GM19238 (cell line): ENCODE measurements around the gene CD79A.

Experiments used
- DNase-seq: peaks from one replicate; pipeline ENCODE4 v3.0.0; 2011; ENCODE audit warnings: low spot score; ENCODE audit not compliant: insufficient read length

Gene CD79A

DNA sequence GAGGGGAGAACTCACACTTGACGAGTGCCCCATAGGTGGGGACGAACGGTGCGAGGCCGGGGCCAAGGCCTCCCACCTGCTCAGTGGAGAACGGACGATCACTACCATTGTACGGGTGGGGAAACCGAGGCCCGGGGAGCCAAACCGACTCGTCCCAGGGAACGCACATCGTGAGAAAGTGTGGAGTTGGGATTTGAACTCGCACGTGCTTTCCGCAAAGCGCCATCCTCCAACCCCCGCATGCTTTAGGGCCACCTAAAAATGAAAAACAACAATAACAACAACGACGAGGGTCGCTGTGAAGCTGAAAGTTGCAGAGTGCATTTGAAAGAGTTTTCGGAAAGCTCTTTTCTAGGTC, 6.4 kb downstream of the CD79A start:
- no peak for DNase-seq

DNA sequence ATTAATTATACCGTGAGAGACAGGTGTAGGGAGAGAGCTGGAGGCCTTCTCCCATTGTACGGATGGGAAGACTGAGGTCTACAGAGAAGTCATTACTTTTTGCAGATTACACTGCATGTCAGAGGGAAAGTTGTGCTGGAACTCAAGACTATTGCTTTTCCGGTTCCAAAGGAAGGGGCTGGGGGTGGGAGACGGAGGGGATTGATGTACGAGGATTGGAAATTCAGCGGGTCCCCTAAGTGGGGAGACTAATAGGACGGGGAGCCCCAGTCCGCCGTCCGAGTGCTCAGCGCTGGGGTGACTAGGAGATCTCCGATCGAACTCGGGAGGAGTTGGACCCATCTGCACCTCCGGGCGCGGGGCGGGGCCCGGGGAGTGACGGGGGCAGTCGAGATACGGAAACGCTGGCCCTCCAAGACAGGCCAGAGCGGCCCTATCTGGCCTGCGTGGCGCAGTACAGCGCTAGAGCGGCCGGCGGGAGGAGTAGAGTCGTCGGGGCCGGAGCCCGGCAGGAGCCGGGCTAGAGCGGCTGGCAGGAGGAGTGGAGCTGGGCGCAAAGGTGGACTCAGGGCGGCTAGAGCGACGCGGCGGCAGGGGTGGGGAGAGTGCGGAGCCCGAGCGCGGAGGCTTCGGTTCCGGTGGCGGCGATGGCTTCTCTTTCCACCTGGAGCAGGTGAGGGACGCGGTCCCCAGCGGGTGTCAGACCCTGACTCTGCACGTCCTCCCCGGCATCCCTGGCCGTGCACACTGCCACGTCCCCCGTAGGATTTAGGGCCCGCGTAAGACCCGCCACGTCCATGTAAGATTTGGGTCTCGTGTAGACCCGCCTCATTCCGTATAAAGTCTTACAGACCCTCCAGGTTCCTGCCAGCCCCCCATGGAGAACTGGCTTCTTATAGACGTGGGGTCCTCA, 7.0 kb downstream of the CD79A start:
- peak; percentile 98 for DNase-seq

DNA sequence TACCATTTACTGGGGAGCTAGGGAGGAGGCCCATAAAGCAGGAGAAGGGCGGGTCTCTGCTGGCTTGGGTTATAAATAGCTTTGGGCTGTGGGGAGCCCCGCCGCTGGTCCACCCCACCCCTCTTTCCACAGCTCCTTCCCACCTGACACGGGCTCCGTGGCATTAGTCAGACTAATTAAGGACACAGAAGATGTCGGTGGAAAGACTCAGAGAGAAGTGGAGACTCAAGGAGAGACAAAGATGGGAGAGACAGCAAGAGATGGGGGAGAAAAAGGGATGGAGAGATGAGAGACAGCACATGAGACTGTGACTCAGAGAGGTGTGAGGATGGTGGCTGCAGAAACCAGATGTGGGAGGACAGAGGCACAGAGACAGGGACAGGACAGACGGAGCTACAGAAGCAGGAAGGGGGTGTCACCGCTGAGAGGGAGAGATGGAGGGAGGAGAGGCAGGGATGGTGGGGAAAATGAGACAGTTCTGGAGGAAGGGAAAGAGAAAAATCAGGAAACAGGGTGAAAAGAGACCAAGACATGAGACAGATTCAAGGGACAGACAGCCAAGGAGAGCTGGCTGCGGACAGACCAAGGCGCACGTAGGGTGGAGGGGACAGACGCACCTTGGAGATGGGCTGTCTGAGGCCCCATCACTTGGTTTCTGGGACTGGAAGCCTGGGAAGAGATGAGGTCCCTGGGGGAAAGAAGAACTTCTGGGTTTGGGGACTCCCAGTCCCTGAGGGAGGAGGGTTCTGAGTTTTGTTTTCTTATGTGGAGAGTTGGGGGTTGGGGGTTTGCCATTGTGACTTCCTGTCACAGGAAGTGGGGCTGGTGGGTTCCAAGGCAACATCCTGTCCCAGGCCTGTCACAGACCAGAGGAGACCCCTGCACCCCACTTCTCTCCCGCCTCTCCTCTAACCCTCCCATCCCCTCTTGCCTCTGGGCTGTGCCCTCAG, 10.0 kb downstream of the CD79A start:
- DNase-seq: peak; percentile 75

DNA sequence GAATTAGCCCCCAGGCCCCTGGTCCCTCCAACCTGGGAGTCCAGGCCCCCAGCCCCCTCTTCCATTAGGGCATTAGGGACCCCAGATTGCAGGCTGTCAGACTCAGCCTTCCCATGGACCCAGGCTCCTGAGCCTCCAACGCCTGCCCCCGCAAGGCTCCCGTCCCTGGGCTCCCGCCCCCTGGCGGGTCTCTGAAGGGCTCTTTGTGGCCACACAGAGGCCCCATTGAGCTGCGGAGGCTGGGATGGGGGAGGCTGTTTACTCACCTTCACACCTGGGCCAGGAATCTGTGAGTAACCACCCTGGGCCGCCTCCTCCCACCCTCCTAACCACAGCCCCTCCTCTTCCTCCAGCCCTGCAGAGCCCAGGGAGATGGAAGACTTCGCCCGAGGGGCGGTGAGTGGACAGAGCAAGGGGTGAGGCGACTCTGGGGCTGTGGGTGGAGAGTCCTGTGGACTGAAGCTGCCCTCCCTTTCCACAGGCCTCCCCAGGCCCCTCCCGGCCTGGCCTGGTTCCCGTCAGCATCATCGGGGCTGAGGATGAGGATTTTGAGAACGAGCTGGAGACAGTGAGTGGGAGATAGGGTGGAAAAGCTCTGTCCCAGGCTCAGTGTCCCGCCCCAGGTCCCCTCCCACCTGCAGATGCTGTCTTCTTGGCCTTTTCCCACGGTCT, 10.8 kb downstream of the CD79A start:
- no peak for DNase-seq

DNA sequence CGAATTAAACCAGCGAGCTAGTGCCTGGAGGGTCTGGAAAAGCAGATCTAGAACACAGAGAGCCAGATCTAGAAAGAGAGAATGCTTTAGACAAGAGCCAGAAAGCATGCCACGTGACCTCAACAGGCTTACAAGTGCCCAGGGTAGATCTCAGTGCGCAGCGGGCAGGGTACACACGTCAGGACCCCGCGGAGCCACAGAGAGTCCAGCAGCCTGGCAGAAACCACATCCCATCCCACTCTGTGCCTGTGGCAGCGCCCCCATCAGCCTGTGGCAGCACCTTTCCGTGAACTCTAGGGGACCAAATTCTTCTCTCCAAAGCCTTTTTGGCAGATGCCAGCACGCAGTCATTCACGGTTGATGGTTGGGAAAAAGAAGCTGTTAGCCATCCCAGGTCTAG, 11.8 kb downstream of the CD79A start:
- no peak for DNase-seq

DNA sequence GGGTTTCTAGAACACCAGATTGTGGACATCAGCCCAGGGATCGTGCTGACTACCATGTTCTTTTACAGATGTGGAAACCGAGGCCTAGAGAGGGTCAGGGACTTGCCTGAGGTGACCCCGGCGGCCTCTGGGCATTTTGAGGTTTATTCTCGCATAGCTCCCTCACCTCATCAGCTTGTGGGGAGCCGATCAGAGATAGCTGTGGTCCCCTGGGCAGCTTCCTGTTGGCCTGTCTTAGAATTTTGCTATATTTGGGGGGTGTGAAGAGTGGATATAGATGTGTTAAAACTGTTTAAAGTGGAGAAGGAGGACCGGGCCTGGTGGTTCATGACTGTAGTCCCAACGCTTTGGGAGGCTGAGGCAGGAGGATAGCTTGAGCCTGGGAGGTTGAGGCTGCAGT, 12.8 kb downstream of the CD79A start:
- no peak for DNase-seq

DNA sequence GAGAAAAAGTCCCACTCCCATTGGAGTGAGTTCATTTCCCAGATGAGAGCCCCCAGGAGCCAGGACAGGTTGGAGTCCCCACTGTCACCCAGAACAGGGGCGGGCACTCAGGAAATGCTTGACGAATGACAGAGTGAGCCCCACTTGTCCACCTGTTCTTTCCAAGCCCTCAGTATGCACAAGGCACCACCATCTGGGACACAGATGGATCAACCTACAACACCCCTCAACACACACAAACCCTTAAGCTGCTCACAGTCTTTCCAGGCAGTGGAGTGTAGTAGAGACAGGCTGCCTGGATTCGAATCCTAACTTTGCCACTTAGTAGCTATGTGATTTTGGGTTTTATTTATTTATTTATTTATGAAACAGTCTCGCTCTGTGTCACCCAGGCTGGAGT, 13.9 kb downstream of the CD79A start:
- DNase-seq: no peak

DNA sequence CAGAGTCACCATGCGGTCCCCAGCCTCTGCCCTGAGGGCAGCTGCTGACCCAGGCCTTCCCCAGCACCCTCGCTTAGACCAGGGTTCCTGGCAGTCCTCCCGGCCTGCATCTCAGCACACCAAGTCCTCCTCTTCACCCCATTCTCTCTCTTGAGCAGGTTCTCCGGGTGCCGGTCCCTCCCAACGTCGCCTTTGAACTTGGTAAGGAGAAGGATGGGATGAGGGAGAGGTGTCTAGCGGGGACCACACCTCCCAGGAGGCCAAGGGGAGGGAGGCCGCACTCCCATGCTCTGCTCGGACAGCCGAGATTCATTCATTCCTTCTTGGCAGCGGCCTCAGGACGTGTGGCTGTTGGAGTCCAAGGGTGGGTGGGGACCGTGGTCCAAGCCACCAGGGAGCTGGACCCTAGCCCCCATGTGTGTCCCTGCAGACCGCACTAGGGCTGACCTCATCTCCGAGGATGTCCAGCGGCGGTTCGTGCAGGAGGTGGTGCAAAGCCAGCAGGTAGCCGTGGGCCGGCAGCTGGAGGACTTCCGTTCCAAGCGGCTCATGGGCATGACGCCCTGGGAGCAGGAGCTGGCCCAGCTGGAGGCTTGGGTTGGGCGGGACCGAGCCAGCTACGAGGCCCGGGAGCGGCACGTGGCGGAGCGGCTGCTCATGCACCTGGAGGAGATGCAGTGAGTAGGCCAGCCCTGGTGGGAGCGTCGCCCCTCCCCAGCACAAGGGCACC, 15.3 kb downstream of the CD79A start:
- no peak for DNase-seq

DNA sequence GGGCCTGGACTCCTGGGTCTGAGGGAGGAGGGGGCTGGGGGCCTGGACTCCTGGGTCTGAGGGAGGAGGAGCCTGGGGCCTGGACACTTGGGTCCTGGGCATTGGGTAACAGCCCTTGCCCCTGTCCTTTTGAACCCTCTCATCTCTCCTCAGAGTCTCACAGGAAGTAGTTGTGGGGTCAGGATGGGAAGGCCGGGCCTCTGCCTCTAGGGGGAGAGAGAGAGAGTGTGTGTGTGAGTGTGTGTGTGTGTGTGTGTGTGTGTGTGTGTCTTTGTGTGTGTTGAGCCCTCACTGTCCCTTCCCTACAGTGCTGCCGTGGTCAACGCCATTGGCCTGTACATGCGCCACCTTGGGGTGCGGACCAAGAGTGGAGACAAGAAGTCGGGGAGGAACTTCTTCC, 16.8 kb downstream of the CD79A start:
- DNase-seq: no peak

DNA sequence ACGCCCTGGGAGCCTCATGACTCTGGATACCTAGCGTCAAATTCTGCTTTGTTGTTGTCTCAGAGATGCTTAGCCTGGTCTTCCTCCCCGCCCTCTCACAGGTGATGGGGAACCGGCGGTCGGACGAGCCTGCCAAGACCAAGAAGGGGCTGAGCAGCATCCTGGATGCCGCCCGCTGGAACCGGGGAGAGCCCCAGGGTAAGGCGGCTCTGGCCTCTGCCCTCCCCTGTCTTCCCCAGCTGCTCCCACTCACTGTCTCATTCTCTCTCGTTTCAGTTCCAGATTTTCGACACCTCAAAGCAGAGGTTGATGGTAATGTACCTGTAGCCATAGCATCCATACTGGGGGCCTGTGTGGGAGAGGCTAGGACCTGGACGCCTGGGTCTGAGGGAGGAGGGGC, 17.3 kb downstream of the CD79A start:
- no peak for DNase-seq

DNA sequence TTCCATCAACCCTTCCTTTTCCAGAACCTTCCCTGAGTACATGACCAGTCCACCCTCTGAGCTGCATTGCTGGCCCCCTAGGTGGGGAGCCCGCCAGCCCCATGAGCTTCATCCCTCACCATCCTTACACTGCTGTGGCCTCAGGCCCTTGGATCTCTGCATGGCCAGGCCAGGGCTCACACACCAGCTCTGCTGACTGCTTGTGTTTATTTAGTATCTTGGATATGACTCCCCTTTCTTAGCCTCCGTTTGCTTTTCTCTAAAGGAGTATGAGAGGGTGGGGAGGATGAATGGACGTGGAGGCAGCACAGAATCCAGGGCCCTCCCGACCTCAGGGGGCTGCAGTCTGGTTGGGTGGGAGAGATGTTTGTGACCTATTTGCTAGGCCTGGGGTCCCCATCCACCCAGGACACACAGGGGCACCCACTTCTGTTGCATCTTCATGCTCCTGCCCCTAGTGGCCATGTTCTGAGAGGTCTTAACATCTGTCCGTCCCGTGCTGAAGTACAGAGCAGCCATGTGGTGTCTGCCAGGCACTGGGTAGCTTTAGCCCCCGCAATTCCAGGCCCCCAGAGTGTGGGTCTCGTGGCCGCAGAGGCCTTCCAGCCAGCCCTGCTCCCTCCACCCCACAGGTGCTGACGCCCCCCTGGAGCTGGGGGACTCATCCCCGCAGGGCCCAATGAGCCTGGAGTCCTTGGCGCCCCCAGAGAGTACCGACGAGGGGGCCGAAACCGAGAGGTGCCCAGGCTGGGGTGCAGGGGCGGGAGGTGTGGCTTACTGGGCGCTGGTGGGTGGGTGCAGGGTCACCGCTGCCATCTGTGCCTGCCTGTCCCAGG, 18.9 kb downstream of the CD79A start:
- DNase-seq: no peak

DNA sequence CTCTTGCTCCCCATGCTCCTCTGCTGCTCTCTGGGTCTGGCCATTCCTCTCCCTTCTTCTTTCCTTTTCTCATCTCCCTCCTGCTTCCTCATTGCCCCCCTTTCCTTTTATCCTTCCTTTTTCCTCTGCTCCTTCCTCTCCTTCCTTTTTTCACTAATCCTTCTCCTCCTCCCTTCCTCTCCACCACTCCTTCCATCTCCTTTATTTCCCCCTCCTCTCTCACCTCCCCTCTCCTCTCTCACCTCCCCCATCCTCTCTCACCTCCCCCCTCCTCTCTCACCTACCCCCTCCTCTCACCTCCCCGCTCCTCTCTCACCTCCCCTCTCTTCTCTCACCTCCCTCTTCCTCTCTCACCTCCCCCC, 19.5 kb downstream of the CD79A start:
- DNase-seq: no peak

DNA sequence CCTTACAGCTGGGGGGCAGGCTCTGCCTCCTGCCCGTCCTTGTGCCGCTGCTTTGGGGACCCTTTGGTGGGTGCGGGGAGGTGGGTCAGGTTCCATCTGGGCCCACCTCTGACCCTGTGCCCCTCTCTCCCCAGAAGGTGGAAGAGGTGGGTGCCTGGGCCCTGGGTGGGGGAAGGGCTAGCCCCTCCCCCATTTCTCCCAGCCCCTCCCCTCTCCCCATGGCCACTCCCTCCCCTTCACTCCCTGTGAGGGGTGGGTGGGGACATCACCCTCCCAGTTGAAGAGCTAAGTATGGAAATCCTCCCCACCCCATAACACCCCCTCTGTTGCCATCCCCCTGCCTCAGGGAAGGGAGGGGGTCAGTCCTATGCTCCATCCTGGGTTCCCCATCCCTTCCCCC, 20.1 kb downstream of the CD79A start:
- no peak for DNase-seq

DNA sequence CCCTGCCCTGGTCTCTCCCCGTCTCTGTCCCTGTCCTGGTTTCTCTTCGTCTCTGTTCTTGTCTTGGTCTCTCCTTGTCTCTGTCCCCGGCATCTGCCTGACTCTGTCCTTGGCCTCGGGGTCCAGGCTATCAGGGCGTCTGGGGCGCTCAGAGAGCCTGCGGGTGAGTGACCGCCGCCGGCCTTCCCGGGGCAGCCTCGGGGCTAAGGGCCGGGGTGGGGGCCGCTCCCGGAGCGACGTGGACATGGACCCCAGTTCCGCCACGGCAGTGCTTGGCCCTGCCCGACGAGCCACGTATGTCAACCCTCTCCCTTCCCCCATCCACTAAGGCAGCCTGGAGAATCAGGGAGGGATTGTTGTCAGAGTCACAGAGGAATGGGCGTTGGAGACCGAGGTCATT, 20.7 kb downstream of the CD79A start:
- DNase-seq: no peak

DNA sequence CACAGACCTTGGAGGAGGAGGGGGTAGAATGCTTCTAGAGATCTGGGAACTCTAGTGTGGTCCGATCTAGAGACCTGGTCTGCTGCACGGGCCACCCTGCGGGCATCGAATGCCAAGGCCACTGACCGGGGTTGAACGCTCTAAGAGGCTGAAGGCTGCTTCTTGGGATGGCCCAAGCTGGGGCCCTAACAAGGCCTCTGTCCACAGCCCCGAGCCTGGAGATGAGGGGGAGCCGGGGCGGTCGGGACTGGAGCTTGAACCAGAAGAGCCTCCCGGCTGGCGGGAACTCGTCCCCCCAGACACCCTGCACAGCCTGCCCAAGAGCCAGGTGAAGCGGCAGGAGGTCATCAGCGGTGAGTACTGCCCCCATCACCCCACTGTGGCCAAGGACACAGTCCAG, 21.2 kb downstream of the CD79A start:
- DNase-seq: no peak

DNA sequence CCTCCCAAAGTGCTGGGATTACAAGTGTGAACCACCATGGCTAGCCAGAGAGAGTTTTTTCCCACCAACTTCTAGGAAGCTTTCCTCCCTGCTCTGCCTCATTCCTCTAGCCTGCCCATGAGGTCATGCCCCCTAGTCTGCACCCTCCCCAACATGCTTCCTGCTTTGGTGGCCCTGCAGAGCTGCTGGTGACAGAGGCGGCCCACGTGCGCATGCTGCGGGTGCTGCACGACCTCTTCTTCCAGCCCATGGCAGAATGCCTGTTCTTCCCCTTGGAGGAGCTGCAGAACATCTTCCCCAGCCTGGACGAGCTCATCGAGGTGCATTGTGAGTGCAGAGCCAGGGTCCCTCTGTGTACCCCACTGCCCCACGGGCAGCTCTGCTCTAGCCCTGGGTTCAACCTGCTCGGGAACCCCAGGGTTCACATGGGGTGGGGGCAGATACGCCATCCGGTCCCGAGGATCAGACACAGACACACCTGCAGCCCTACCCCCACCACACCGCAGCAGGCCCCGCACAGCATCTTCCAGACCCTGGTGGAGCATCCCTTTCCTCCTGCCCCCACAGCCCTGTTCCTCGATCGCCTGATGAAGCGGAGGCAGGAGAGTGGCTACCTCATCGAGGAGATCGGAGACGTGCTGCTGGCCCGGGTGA, 24.8 kb downstream of the CD79A start:
- DNase-seq: no peak

DNA sequence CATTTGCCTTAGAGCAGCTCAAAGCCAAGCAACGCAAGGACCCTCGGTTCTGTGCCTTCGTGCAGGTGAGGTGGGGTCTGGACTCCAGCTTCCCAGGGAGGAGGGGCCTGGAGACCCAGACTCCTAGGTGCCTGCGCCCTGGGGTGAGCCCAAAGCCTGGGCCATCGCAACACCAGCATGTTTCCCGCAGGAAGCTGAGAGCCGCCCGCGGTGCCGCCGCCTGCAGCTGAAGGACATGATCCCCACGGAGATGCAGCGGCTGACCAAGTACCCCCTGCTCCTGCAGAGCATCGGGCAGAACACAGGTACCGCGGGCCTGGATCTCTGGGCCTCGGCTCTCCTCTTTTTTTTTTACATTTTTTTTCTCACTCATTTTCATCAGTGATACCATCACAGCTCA, 25.5 kb downstream of the CD79A start:
- no peak for DNase-seq

DNA sequence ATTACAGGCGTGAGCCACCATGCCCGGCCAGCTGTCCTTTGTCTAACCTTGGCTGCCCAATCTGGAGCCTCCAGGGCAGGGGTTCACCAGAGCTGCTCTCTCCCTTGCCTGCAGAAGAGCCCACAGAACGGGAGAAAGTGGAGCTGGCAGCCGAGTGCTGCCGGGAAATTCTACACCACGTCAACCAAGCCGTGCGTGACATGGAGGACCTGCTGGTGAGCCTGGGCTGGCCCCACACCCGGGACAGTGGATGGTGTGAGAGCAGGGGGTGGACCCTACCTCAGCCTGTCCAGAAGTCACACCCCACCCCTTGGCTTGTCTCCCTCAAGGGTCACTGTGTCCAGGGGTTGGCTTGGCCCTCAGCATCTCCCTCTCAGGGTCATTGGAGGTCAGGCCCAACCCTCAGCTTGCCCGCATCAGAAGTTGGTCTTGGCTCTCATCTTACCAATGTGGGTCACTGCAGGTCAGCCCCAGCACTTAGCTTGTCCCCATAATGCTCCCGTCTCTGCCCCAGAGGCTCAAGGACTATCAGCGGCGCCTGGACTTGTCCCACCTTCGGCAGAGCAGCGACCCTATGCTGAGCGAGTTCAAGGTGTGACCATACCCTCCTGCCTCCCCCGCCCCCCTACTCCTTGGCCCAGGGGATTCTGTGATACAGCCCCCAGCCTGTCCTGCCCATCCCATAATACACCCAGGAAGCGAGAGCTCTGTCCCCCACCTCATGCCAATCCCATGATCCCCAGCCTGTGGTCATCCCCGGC, 26.3 kb downstream of the CD79A start:
- DNase-seq: no peak
